HepG2 (cell line): ENCODE results near the gene BLCAP. TPM values are rescaled to one million over a fixed set of nuclear protein-coding genes. Genes with fewer than 3 reads are reported as not detected.

Experiments
- ATAC-seq: fragments of 200-7000 bp; cut with Tn5 transposase; 3 replicates; pipeline ENCODE4 v1.9.1; 2020; ENCODE audit warnings: mild to moderate bottlenecking, moderate library complexity
- BruUV-seq: library from RNA; stranded (reverse); fragments of 400-500 nt; replicated peaks from 2 replicates; lab custom pipeline; 2021; lab: Mats Ljungman, UMichigan
- CTCF ChIA-PET: fragments of 300-600 bp; formaldehyde crosslinking; extraction: SDS; loops from one replicate; lab custom pipeline; 2021; ENCODE audit warnings: low total read pairs, inconsistent platforms, low intra/inter-chr PET ratio; lab: Yijun Ruan, JAX
- POLR2A ChIA-PET: fragments of 350-600 bp; sonication (Branson Sonifier 250); formaldehyde crosslinking; loops from one replicate; lab custom pipeline; 2020; ENCODE audit warnings: antibody characterized with exemption, inconsistent platforms; lab: Yijun Ruan, JAX
- DNase-seq: peaks from one replicate; pipeline ENCODE4 v3.0.0-alpha.2; 2015; ENCODE audit warnings: low spot score
- FAIRE-seq: peaks from 3 replicates; lab custom pipeline; 2011; peaks lifted over from hg19 to GRCh38; lab: Jason Lieb, UNC
- H2AFZ ChIP-seq: one replicate; pipeline ENCODE4 v1.6.1; 2011; ENCODE audit warnings: low read length, inconsistent platforms
- H3K27ac ChIP-seq: fragments of 300-600 bp; 3 replicates; pipeline ENCODE4 v1.8.0; 2011; ENCODE audit warnings: mixed run types, mild to moderate bottlenecking, mixed read lengths, low read length, inconsistent platforms; ENCODE audit not compliant: insufficient read depth; ENCODE audit errors: extremely low read length
- H3K27me3 ChIP-seq, 2 experiments: fragments of 200-600 bp in 1 of 2; 2 replicates in 1 of 2; 3 replicates in 1 of 2; pipeline versions ENCODE4 v1.6.0 to v1.8.0; 2011; ENCODE audit warnings: low read length in 2 of 2, mild to moderate bottlenecking in 2 of 2, moderate library complexity in 2 of 2, inconsistent platforms in 1 of 2; ENCODE audit not compliant: insufficient read depth in 2 of 2, control insufficient read depth in 1 of 2
- H3K36me3 ChIP-seq, 2 experiments: fragments of 200-600 bp in 1 of 2; replicated peaks in 1 of 2; 2 replicates in 1 of 2; 3 replicates in 1 of 2; pipeline versions ENCODE4 v1.5.1 to v1.8.0; 2011; ENCODE audit warnings: low read length in 2 of 2, inconsistent platforms in 1 of 2; ENCODE audit not compliant: insufficient read depth in 2 of 2, control insufficient read depth in 1 of 2
- H3K4me1 ChIP-seq: 2 replicates; pipeline ENCODE4 v1.5.1; 2012; ENCODE audit warnings: low read length, inconsistent platforms; ENCODE audit not compliant: insufficient read depth
- H3K4me2 ChIP-seq: 2 replicates; pipeline ENCODE4 v1.6.0; 2011; ENCODE audit warnings: low read depth, low read length, inconsistent platforms
- H3K4me3 ChIP-seq, 3 experiments: fragments of 200-600 bp in 1 of 3; sonication (generic), shearing (Covaris generic) in 1 of 3; replicated peaks in 1 of 3; 2 replicates each; pipeline ENCODE4 v1.5.1; 2011 to 2016; ENCODE audit warnings: low read length in 3 of 3, inconsistent platforms in 2 of 3, low read depth in 2 of 3, mild to moderate bottlenecking in 2 of 3, control low read depth in 1 of 3, mixed read lengths in 1 of 3; ENCODE audit not compliant: insufficient read depth in 1 of 3
- H3K79me2 ChIP-seq: one replicate; pipeline ENCODE4 v1.6.1; 2011; ENCODE audit warnings: low read length, inconsistent platforms; ENCODE audit not compliant: insufficient read depth
- H3K9ac ChIP-seq: 2 replicates; pipeline ENCODE4 v1.6.0; 2011; ENCODE audit warnings: mild to moderate bottlenecking, low read depth, low read length, inconsistent platforms; ENCODE audit not compliant: insufficient read depth
- H3K9me3 ChIP-seq: 2 replicates; pipeline ENCODE4 v1.5.1; 2012; ENCODE audit warnings: mild to moderate bottlenecking, low read length
- H4K20me1 ChIP-seq: 2 replicates; pipeline ENCODE4 v1.6.0; 2011; ENCODE audit warnings: inconsistent platforms, mild to moderate bottlenecking, low read length, moderate library complexity; ENCODE audit not compliant: insufficient read depth
- ATF6 ChIP-seq: sonication (generic); formaldehyde crosslinking; conservative IDR thresholded peaks from 2 replicates; pipeline ENCODE4 v1.4.0; 2020; ENCODE audit warnings: missing genetic modification reagents
- HDAC6 ChIP-seq: fragments of 200-600 bp; sonication (generic); IDR thresholded peaks from 2 replicates; pipeline ENCODE4 v1.7.0; 2017; ENCODE audit warnings: mild to moderate bottlenecking, antibody characterized with exemption, low read length, low read depth
- IKZF5 ChIP-seq: IDR thresholded peaks from 2 replicates; pipeline ENCODE4 v1.6.1; 2018; ENCODE audit warnings: missing genetic modification reagents, mild to moderate bottlenecking, missing compliant biosample characterization
- JUND ChIP-seq: sonication (generic); formaldehyde crosslinking; IDR thresholded peaks from 2 replicates; pipeline ENCODE4 v1.8.0; 2022; ENCODE audit warnings: mild to moderate bottlenecking, missing genetic modification reagents
- KMT2A ChIP-seq: sonication (generic); formaldehyde crosslinking; IDR thresholded peaks from 2 replicates; pipeline ENCODE4 v1.4.0; 2020; ENCODE audit warnings: missing genetic modification reagents
- MAFK ChIP-seq, 2 experiments: IDR thresholded peaks in 1 of 2; conservative IDR thresholded peaks in 1 of 2; 2 replicates each; pipeline ENCODE4 v1.6.1; 2011; ENCODE audit warnings: improper control_type of control experiment in 2 of 2, low read length in 2 of 2
- MYPOP ChIP-seq: sonication (generic); formaldehyde crosslinking; IDR thresholded peaks from 2 replicates; pipeline ENCODE4 v1.8.1; 2023; ENCODE audit warnings: mild to moderate bottlenecking, moderate library complexity, missing genetic modification reagents
- PRDM10 ChIP-seq: sonication (generic); formaldehyde crosslinking; IDR thresholded peaks from 2 replicates; pipeline ENCODE4 v1.4.0; 2020; ENCODE audit warnings: low read depth, missing genetic modification reagents
- ZNF510 ChIP-seq: sonication (generic); formaldehyde crosslinking; IDR thresholded peaks from 2 replicates; pipeline ENCODE4 v1.4.0; 2020; ENCODE audit warnings: low read depth, mild to moderate bottlenecking, missing genetic modification reagents
- ZNF543 ChIP-seq: sonication (generic); formaldehyde crosslinking; IDR thresholded peaks from 2 replicates; pipeline ENCODE4 v1.4.0; 2020; ENCODE audit warnings: mild to moderate bottlenecking, missing genetic modification reagents
- WGBS: methylation state at CpG from one replicate; pipeline ENCODE4 v1.1.6; 2017; ENCODE audit warnings: low lambda C conversion rate; 5-methylcytosine and 5-hydroxymethylcytosine counted together
- in situ Hi-C: cut with HindIII; loops from 2 replicates; pipeline ENCODE4 v1.10.0; 2017; ENCODE audit warnings: low pct_unique_long_range_greater_than_20kb; ENCODE audit not compliant: extremely low pct_ligation_motif_present
- intact Hi-C: fragments of 100-400 bp; cut with micrococcal nuclease; formaldehyde crosslinking; loops from one replicate; pipeline ENCODE4 v1.10.0; 2022; ENCODE audit not compliant: unreplicated experiment
- polyA plus RNA-seq, 8 experiments: library from polyadenylated mRNA; depleted of rRNA in 3 of 8; stranded (reverse) in 7 of 8; unstranded in 1 of 8; fragments of >200 nt; fragmentation: Illumina TruSeq in 4 of 8; extraction: Trizol in 4 of 8; gene quantifications; 2 replicates each; pipeline versions ENCODE4 v1.2.1 to v1.2.3, GENCODE V29; 2011 to 2016; ENCODE audit warnings: low read depth in 4 of 8, missing spikeins in 1 of 8, mixed read lengths in 1 of 8; ENCODE audit not compliant: insufficient read depth in 1 of 8
- total RNA-seq, 5 experiments: library from RNA; depleted of rRNA; stranded (reverse); fragments of >200 nt; fragmentation: Illumina TruSeq; extraction: Trizol; gene quantifications; 2 replicates each; pipeline ENCODE4 v1.2.3, GENCODE V29; 2016; ENCODE audit warnings: low read depth in 1 of 5

The BLCAP gene
- total and polyA plus RNA-seq, 2 of the 13 experiments (the other 11 are each of a cell fraction or from before 2014, with no cell fraction given), result 52.4 to 86.8 TPM

GRCh38 chr20:37538003-37538402, 10.3 kb upstream of the BLCAP start (continued):
- no peak for TF ChIP-seq MAFK (conservative IDR thresholded peaks at IDR 0.05 in 1 of 2, IDR thresholded peaks at IDR 0.05 in 1 of 2; ENCODE audit: low read length in 2 of 2)
- TF ChIP-seq ZNF543 (CRISPR knock-in tag), result no peak
- peak; percentile 36; the same call in 1 of the 2 replicates for TF ChIP-seq JUND (CRISPR knock-in tag)
- TF ChIP-seq PRDM10 (CRISPR knock-in tag), result no peak
- no peak for TF ChIP-seq MYPOP (CRISPR knock-in tag)
- TF ChIP-seq, all 625 proteins: peak for 7

- Histone ChIP-seq H3K9me3 (no peaks in the 10 kb centered on the region), H3K4me1 (peaks cover 59% of the 10 kb centered on the region), H3K36me3 (no peaks in the 10 kb centered on the region), H3K4me2 (no peak overlapping the region), H3K79me2 (no peaks in the 10 kb centered on the region), H3K4me3 (no peak overlapping the region), H3K27ac (no peak overlapping the region), H3K27me3 (no peaks in the 10 kb centered on the region), H4K20me1 (no peaks in the 10 kb centered on the region), H2AFZ (no peak overlapping the region), H3K9ac (no peak overlapping the region)
- ChIA-PET CTCF (no interaction called here), POLR2A (interaction anchor here (0.6 to 1.0 kb wide), 3 partner anchors 9 to 138 kb away, joined by 3 to 4 read pairs (median 3); partner anchors contain the start of gene BLCAP)
- ATAC-seq, result no peak
- no peak for FAIRE-seq
- intact Hi-C loops, result no loop called here
- no TSS peak for BruUV-seq
- TF ChIP-seq HDAC6, result no peak
- no peak for TF ChIP-seq IKZF5 (CRISPR knock-in tag)
- TF ChIP-seq ZNF510, result no peak
- no peak for TF ChIP-seq ATF6 (CRISPR knock-in tag)
- TF ChIP-seq KMT2A (CRISPR knock-in tag), result no peak
- 85% methylated on average over 1 of the region's 1 CpG for WGBS
- DNase-seq, result no peak
- in situ Hi-C loops, result no loop called here
Observed at GRCh38 chr20:37537505-37537904, 9.8 kb upstream of the BLCAP start.
